ENCODE data around the gene PAX5. TPM values are rescaled to one million over a fixed set of nuclear protein-coding genes. Genes with fewer than 3 reads are reported as not detected.

PAX5 gene
- total RNA-seq, 1 experiment from 2014 or later: 0.39 TPM

GRCh38 chr9:36967997-36968396, 66.1 kb downstream of the PAX5 start:
- no peak overlapping the region for H3K27ac ChIP-seq (ENCODE audit: insufficient read length, low read depth, low read length)
- H3K79me1 ChIP-seq (ENCODE audit: insufficient read depth, low read depth, low read length, poor library complexity, severe bottlenecking): no peaks in the 10 kb centered on the region
- no peak overlapping the region for H3K23ac ChIP-seq (ENCODE audit: insufficient read length, low read depth, low read length)
- no peak overlapping the region for H3T11ph ChIP-seq (ENCODE audit: low read length)
- Mint-ChIP-seq H3K27ac (no peak overlapping the region; a peak in 1 of 7 replicates), H3K27me3 (ENCODE audit: low read depth) (peaks cover 4% of the 10 kb centered on the region), H3K36me3 (ENCODE audit: insufficient read depth in 1 of 3, low read depth in 3 of 3) (no peaks in the 10 kb centered on the region), H3K9me3 (no peaks in the 10 kb centered on the region), H3K4me1 (peaks cover 3 to 5% of the 10 kb centered on the region in 2 experiments; a peak in 3 of 4 replicates), H3K4me3 (no peak overlapping the region)
- no peaks in the 10 kb centered on the region for H3K4me1 ChIP-seq (ENCODE audit: insufficient read depth, low read length)
- no peak overlapping the region for H3K56ac ChIP-seq (ENCODE audit: insufficient read length, low read depth, low read length)
- H2BK12ac ChIP-seq (ENCODE audit: insufficient read length, low read depth, low read length): no peak overlapping the region
- no peak overlapping the region for H3K18ac ChIP-seq (ENCODE audit: insufficient read length, low read depth, low read length)
- H3K79me2 ChIP-seq (ENCODE audit: insufficient read depth, low read length): no peaks in the 10 kb centered on the region
- H4K20me1 ChIP-seq (ENCODE audit: control insufficient read depth, insufficient read depth, insufficient read length): no peaks in the 10 kb centered on the region
- H2AK5ac ChIP-seq (ENCODE audit: insufficient read length, low read length): no peak overlapping the region
- WGBS (ENCODE audit: extremely low coverage, insufficient read length, low lambda C conversion rate): no CpG with 5 or more reads among the region's 7 CpGs
- H3K14ac ChIP-seq (ENCODE audit: insufficient read depth, low read length): no peak overlapping the region
- no peaks in the 10 kb centered on the region for H3K9me3 ChIP-seq (ENCODE audit: control insufficient read depth, low read depth, low read length)
- no peak overlapping the region for H3K4ac ChIP-seq (ENCODE audit: low read depth, low read length)
- no peaks in the 10 kb centered on the region for H3K23me2 ChIP-seq (ENCODE audit: insufficient read length, low read depth, low read length, poor library complexity, severe bottlenecking)
- H3K4me2 ChIP-seq (ENCODE audit: insufficient read depth, insufficient read length, low read length): no peak overlapping the region
- DNase-seq: no peak
- no peaks in the 10 kb centered on the region for H3K27me3 ChIP-seq (ENCODE audit: insufficient read depth, low read length)
- H4K8ac ChIP-seq (replicated peaks; ENCODE audit: insufficient read length, low read depth, low read length): no peak overlapping the region
- no peak overlapping the region for H2BK5ac ChIP-seq (ENCODE audit: insufficient read length, low read length)
- TF ChIP-seq, protein P1, sequence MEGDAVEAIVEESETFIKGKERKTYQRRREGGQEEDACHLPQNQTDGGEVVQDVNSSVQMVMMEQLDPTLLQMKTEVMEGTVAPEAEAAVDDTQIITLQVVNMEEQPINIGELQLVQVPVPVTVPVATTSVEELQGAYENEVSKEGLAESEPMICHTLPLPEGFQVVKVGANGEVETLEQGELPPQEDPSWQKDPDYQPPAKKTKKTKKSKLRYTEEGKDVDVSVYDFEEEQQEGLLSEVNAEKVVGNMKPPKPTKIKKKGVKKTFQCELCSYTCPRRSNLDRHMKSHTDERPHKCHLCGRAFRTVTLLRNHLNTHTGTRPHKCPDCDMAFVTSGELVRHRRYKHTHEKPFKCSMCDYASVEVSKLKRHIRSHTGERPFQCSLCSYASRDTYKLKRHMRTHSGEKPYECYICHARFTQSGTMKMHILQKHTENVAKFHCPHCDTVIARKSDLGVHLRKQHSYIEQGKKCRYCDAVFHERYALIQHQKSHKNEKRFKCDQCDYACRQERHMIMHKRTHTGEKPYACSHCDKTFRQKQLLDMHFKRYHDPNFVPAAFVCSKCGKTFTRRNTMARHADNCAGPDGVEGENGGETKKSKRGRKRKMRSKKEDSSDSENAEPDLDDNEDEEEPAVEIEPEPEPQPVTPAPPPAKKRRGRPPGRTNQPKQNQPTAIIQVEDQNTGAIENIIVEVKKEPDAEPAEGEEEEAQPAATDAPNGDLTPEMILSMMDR (conservative IDR thresholded peaks at IDR 0.05): no peak
- no peak overlapping the region for H3K9ac ChIP-seq (ENCODE audit: extremely low read depth, insufficient read length, low read length)
- H2AFZ ChIP-seq (ENCODE audit: low read length): no peak overlapping the region
- H4K91ac ChIP-seq (ENCODE audit: insufficient read length, low read depth, low read length): no peak overlapping the region
- H2BK15ac ChIP-seq (ENCODE audit: low read depth, low read length): no peak overlapping the region
- H4K5ac ChIP-seq (ENCODE audit: insufficient read length, low read depth, low read length): no peak overlapping the region
- no peak overlapping the region for H2BK20ac ChIP-seq (ENCODE audit: low read depth, low read length, poor library complexity, severe bottlenecking)
- H2BK120ac ChIP-seq (ENCODE audit: low read depth, low read length, poor library complexity, severe bottlenecking): no peak overlapping the region
